Thyroid gland (tissue), 4 donors: ENCODE data around the gene SULT2A1. TPM values are rescaled to one million over a fixed set of nuclear protein-coding genes. Genes with fewer than 3 reads are reported as not detected.
"Not testable (repeated sequence)": the region's sequence is repeated elsewhere in the genome, so short reads cannot be mapped to it uniquely, and the experiment has no call there.

Source experiments
- DNase-seq, 2 donors: peaks; one replicate each; pipeline ENCODE4 v3.0.0-alpha.2; 2019
- H3K27ac ChIP-seq, 3 donors: fragments of 200-600 bp; sonication (generic); 1 replicate in 2 of 3; 2 replicates in 1 of 3; pipeline ENCODE4 v1.5.1; 2016 to 2019; ENCODE audit warnings: mild to moderate bottlenecking in 1 of 3, moderate library complexity in 1 of 3
- H3K27me3 ChIP-seq: fragments of 200-600 bp; sonication (generic); one replicate; pipeline ENCODE4 v1.5.1; 2019
- H3K36me3 ChIP-seq, 2 donors: fragments of 200-600 bp; sonication (generic); one replicate each; pipeline ENCODE4 v1.5.1; 2016 to 2019
- H3K4me1 ChIP-seq, 2 donors: fragments of 200-600 bp; sonication (generic); one replicate each; pipeline ENCODE4 v1.5.1; 2017 to 2019
- H3K4me3 ChIP-seq, 3 donors: fragments of 200-600 bp; sonication (generic); replicated peaks in 1 of 3; 1 replicate in 2 of 3; 2 replicates in 1 of 3; pipeline ENCODE4 v1.5.1; 2016; ENCODE audit warnings: mild to moderate bottlenecking in 1 of 3
- H3K9me3 ChIP-seq: fragments of 200-600 bp; sonication (generic); one replicate; pipeline ENCODE4 v1.5.1; 2017
- CTCF ChIP-seq, 6 experiments: fragments of 200-600 bp in 3 of 6; fragments of 450-650 bp in 3 of 6; sonication (generic) in 3 of 6; IDR thresholded peaks; one replicate each; pipeline ENCODE4 v1.5.1; 2016 to 2019; ENCODE audit warnings: antibody characterized with exemption in 6 of 6, mild to moderate bottlenecking in 2 of 6, inconsistent platforms in 1 of 6, moderate library complexity in 1 of 6
- POLR2A ChIP-seq, 2 donors: fragments of 450-650 bp; IDR thresholded peaks; one replicate each; pipeline ENCODE4 v1.6.1; 2017; ENCODE audit warnings: antibody characterized with exemption in 2 of 2, mild to moderate bottlenecking in 2 of 2, moderate library complexity in 1 of 2
- WGBS, 2 donors: methylation state at CpG; one replicate each; pipeline ENCODE4 v1.1.5; 2017; 5-methylcytosine and 5-hydroxymethylcytosine counted together
- intact Hi-C: fragments of 100-400 bp; cut with DNase I; formaldehyde crosslinking; loops from one replicate; pipeline ENCODE4 v1.15.1; 2023
- total RNA-seq, 4 donors: library from RNA; depleted of rRNA; stranded (reverse); fragments of >200 nt; gene quantifications; one replicate each; pipeline ENCODE4 v1.2.3, GENCODE V29; 2016

The SULT2A1 gene
- total RNA-seq = not detected

- no peaks in the 10 kb centered on the region for H3K27me3 ChIP-seq
- H3K4me3 ChIP-seq = no peak within 1 kb of the TSS
- H3K27ac ChIP-seq = no peak within 1 kb of the TSS
- no peaks in the 10 kb centered on the region for H3K9me3 ChIP-seq
- no peaks in the 10 kb centered on the region for H3K4me1 ChIP-seq
- TF ChIP-seq POLR2A (IDR thresholded peaks at IDR 0.05) (no peak), CTCF (IDR thresholded peaks at IDR 0.05) (no peak)
- no peaks in the 10 kb centered on the region for H3K36me3 ChIP-seq
- no peak for DNase-seq
- WGBS, 2 donors = 66 to 73% methylated on average over 12 of the region's 12 CpGs
- intact Hi-C loops = no loop called here
Observed at GRCh38 chr19:47886010-47886559, at the start of gene SULT2A1. TSS of gene SULT2A1 (minus strand) at chr19:47886315. CDS start at chr19:47886257, 58 bp downstream.

- H3K27ac ChIP-seq, H3K4me1 ChIP-seq, intact Hi-C loops, DNase-seq, H3K36me3 ChIP-seq, H3K27me3 ChIP-seq, H3K4me3 ChIP-seq, H3K9me3 ChIP-seq: not testable (repeated sequence)
- no CpG with 5 or more reads among the region's 20 CpGs for WGBS, 2 donors
Observed at GRCh38 chr19:47928581-47928980, 42.5 kb upstream of the SULT2A1 start.

GRCh38 chr19:47920107-47920506 is 34.0 kb upstream of the SULT2A1 start:
- H3K4me3 ChIP-seq, H3K36me3 ChIP-seq, H3K27me3 ChIP-seq, H3K27ac ChIP-seq, H3K9me3 ChIP-seq, DNase-seq, H3K4me1 ChIP-seq, intact Hi-C loops: not testable (repeated sequence)
- WGBS, 2 donors = 0 to 1% methylated on average over 13 of the region's 15 CpGs
- peak in 5 of 6 experiments; percentile 22 to 81 (median 39) for TF ChIP-seq CTCF (IDR thresholded peaks at IDR 0.05)

- 82 to 92% methylated on average over 1 to 2 of the region's 2 CpGs for WGBS, 2 donors
- H3K4me1 ChIP-seq, intact Hi-C loops, H3K27me3 ChIP-seq, DNase-seq, H3K4me3 ChIP-seq, H3K9me3 ChIP-seq, H3K27ac ChIP-seq, H3K36me3 ChIP-seq: not testable (repeated sequence)
Observed at GRCh38 chr19:47910191-47910590, 24.1 kb upstream of the SULT2A1 start.

GRCh38 chr19:47909350-47909749 is 23.2 kb upstream of the SULT2A1 start:
- WGBS, 2 donors = 0% methylated on average over 5 of the region's 14 CpGs
- H3K4me1 ChIP-seq, H3K9me3 ChIP-seq, H3K27ac ChIP-seq, H3K4me3 ChIP-seq, intact Hi-C loops, H3K27me3 ChIP-seq, H3K36me3 ChIP-seq: not testable (repeated sequence)
- peak; percentile 75 for DNase-seq
- TF ChIP-seq CTCF (IDR thresholded peaks at IDR 0.05) = peak in 3 of 6 experiments; percentile 41 to 61 (median 44)

GRCh38 chr19:47901370-47901769 is 15.3 kb upstream of the SULT2A1 start:
- WGBS, 2 donors = 81 to 86% methylated on average over 7 of the region's 7 CpGs
- DNase-seq = no peak
- intact Hi-C loops = no loop called here

More at GRCh38 chr19:47901370-47901769, 15.3 kb upstream of the SULT2A1 start:
- H3K4me1 ChIP-seq = no peaks in the 10 kb centered on the region
- no peak overlapping the region for H3K27ac ChIP-seq
- no peaks in the 10 kb centered on the region for H3K27me3 ChIP-seq
- TF ChIP-seq CTCF (IDR thresholded peaks at IDR 0.05) = no peak
- TF ChIP-seq POLR2A (IDR thresholded peaks at IDR 0.05) = no peak
- H3K9me3 ChIP-seq = no peaks in the 10 kb centered on the region
- no peaks in the 10 kb centered on the region for H3K36me3 ChIP-seq
- no peak overlapping the region for H3K4me3 ChIP-seq
